ENCODE data around the gene ZMYND19.
"Not testable (repeated sequence)": the region's sequence is repeated elsewhere in the genome, so short reads cannot be mapped to it uniquely, and the experiment has no call there.

- not testable (repeated sequence) for TF ChIP-seq CTCF (IDR thresholded peaks at IDR 0.05); POLR2A (IDR thresholded peaks at IDR 0.05); POLR2AphosphoS5 (IDR thresholded peaks at IDR 0.05; ENCODE audit: insufficient read depth in 1 of 2, low read depth in 1 of 2)
Observed at GRCh38 chr9:137550958-137551263, 39.4 kb downstream of the ZMYND19 start.
